Muscle of leg (tissue), 16 donors: ENCODE results near the gene SCGB1D4. TPM values are rescaled to one million over a fixed set of nuclear protein-coding genes. Genes with fewer than 3 reads are reported as not detected.
"Not testable (repeated sequence)": the region's sequence is repeated elsewhere in the genome, so short reads cannot be mapped to it uniquely, and the experiment has no call there.

Source experiments
- DNase-seq: peaks from one replicate; pipeline ENCODE4 v3.0.0; 2013
- H3K27ac ChIP-seq: one replicate; pipeline ENCODE4 v1.5.1; 2013; ENCODE audit warnings: mild to moderate bottlenecking, low read length, control low read depth
- H3K27me3 ChIP-seq: one replicate; pipeline ENCODE4 v1.6.1; 2013; ENCODE audit warnings: low read length; ENCODE audit not compliant: control insufficient read depth, insufficient read depth
- H3K36me3 ChIP-seq: one replicate; pipeline ENCODE4 v1.6.1; 2013; ENCODE audit warnings: low read length; ENCODE audit not compliant: control insufficient read depth, insufficient read depth
- H3K4me1 ChIP-seq: one replicate; pipeline ENCODE4 v1.6.1; 2013; ENCODE audit warnings: low read length; ENCODE audit not compliant: control insufficient read depth, insufficient read depth
- H3K4me3 ChIP-seq: one replicate; pipeline ENCODE4 v1.5.1; 2013; ENCODE audit warnings: low read length, control low read depth
- H3K9me3 ChIP-seq: replicated peaks from 2 replicates; pipeline ENCODE4 v1.6.1; 2013; ENCODE audit warnings: low read depth, low read length; ENCODE audit not compliant: control insufficient read depth
- WGBS: methylation state at CpG from one replicate; pipeline ENCODE4 v1.1.5; 2013; ENCODE audit warnings: missing lambda C conversion rate; ENCODE audit not compliant: insufficient coverage; 5-methylcytosine and 5-hydroxymethylcytosine counted together
- long read RNA-seq, 11 donors: transcript quantifications; one replicate each; lab custom pipeline, GENCODE V29; 2026
- polyA plus RNA-seq, 8 donors: library from polyadenylated mRNA; unstranded; fragments of 120-200 nt; gene quantifications; one replicate each; pipeline versions ENCODE4 v1.2.1 to v1.2.3, GENCODE V29; 2013; ENCODE audit warnings: inconsistent platforms in 1 of 8, low replicate concordance in 1 of 8; ENCODE audit not compliant: insufficient read length in 8 of 8, insufficient read depth in 1 of 8
- total RNA-seq: library from RNA; stranded (reverse); fragments of 120-200 nt; gene quantifications from one replicate; pipeline ENCODE4 v1.2.4, GENCODE V29; 2013

The SCGB1D4 gene, protein sequence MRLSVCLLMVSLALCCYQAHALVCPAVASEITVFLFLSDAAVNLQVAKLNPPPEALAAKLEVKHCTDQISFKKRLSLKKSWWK
- not detected for total RNA-seq
- not detected for polyA plus RNA-seq
- long read RNA-seq, donor 1: 0 reads
- long read RNA-seq, donor 2: 0 reads
- long read RNA-seq, donor 3: 0 reads
- long read RNA-seq, donor 4: 0 reads
- long read RNA-seq, donor 5: 0 reads
- long read RNA-seq, donor 6: 0 reads
- long read RNA-seq, donor 7: 0 reads
- long read RNA-seq, donor 8: 0 reads
- long read RNA-seq, donor 9: 0 reads
- long read RNA-seq, donor 10: 0 reads
- long read RNA-seq, donor 11: 0 reads

DNA sequence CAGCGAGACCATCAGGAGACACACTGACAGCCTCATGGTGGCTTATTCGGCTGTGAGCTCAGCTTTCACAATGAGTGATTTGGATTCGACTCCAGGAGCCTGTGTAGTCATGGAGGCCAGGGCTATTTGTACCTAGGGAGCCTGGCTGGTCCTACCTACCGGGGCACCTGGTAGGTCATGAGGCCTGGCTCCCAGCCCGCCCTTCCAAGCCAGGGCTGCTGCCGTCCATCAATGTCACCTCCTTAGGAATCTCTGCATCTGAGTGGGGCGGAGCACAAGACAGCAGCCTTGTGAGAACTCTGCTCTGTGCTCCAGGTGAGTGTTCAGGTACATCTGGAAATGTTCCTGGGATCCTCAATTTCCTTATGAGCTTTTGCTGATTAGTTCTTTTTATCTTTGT is at the start of gene SCGB1D4:
TSS of gene SCGB1D4 (minus strand) at position 101 of the 400 bp plus-strand sequence. CDS start at position 36, 65 bp downstream.
- WGBS: 56% methylated on average over 7 of the region's 7 CpGs

DNA sequence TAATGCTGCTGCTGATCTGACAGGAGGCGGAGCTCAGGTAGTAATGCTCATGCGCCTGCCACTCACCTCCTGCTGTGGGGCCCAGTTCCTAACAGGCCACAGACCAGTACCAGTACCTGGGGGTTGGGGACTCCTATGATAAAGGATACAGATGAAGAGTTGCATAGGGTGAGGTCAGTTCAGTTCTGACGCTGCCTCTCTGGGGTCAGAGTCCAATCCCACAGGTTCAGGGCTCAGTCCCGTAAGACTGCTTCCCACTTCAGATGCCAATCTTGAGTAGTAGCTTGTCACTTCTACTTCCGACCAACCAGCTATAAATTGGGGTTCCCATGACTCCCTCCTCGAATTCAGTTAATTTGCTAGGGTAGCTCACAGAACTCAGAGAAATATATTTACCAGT is 47.0 kb upstream of the SCGB1D4 start:
- Histone ChIP-seq H3K4me1 (no peaks in the 10 kb centered on the region), H3K36me3 (no peaks in the 10 kb centered on the region), H3K4me3 (no peak overlapping the region), H3K27me3 (no peaks in the 10 kb centered on the region), H3K27ac (no peak overlapping the region), H3K9me3 (no peaks in the 10 kb centered on the region)
- DNase-seq: no peak
- 81% methylated on average over 3 of the region's 6 CpGs for WGBS

More for the DNA sequence above, at the start of gene SCGB1D4:
- Histone ChIP-seq H3K9me3 (no peaks in the 10 kb centered on the region), H3K27me3 (peaks cover 5% of the 10 kb centered on the region), H3K27ac (no peak within 1 kb of the TSS), H3K4me3 (no peak within 1 kb of the TSS), H3K36me3 (no peaks in the 10 kb centered on the region), H3K4me1 (no peaks in the 10 kb centered on the region)
- DNase-seq: no peak

DNA sequence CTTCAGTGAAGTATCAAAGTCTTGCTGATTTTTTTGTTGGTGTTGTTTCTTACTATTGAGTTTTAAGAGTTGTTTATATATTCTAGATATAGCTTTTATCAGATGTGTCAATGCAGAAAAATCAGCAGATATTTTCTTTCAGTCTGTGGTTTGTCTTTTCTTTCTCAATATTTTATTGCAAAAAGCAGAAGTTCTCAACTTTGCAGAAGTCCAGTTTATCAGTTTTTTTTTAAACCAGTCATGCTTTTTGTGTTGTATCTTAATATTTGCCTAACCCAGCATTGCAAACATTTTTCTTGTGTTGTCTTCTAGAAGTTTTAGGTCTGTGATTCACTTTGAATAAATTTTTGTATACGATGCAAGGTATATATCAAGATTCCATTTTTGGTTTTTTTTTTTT is 45.3 kb upstream of the SCGB1D4 start:
- Histone ChIP-seq H3K4me1 (no peaks in the 10 kb centered on the region), H3K36me3 (no peaks in the 10 kb centered on the region), H3K27ac (no peak overlapping the region), H3K9me3 (no peaks in the 10 kb centered on the region), H3K27me3 (no peaks in the 10 kb centered on the region), H3K4me3 (no peak overlapping the region)
- no CpG with 5 or more reads among the region's 1 CpG for WGBS
- no peak for DNase-seq

DNA sequence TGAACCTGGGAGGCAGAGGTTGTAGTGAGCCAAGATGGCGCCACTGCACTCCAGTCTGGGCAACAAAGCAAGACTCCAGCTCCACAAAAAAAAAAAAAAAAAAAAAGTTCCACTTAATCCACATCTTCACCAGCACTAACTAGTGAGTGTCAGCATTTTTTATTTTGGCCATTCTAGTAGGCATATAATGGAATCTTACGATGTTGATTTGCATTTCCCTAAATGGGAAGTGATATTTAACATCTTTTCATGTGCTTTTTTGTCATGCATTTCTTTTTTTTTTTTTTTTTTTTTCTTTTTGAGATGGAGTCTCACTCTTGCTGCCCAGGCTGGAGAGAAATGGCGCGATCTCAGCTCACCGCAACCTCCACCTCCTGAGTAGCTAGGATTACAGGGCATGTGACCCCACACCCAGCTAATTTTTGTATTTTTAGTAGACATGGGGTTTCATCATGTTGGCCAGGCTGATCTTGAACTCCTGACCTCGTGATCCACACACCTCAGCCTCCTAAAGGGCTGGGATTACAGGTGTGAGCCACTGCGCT is 44.8 kb upstream of the SCGB1D4 start:
- H3K4me3 ChIP-seq, H3K27ac ChIP-seq, H3K27me3 ChIP-seq, H3K36me3 ChIP-seq, DNase-seq, H3K9me3 ChIP-seq, H3K4me1 ChIP-seq: not testable (repeated sequence)
- 80% methylated on average over 1 of the region's 7 CpGs for WGBS

DNA sequence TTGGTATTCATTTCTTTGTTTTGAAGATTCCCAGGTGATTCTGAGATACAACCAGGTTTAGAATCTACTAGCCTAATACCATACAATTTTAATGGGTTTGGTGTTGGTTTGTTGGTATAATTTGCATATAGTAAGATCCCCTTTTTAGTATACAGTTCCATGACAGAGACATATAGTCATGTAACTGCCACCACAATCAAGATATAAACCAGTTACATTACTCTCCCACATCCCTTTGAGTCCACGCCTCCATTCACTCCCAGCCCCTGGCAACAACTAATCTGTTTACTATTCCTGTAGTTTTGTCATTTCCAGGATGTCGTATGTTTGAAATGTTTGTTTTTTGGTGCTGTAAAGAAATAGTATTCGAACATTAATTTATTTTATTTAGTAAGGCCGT is 42.7 kb upstream of the SCGB1D4 start:
- Histone ChIP-seq H3K27ac (no peak overlapping the region), H3K9me3 (no peaks in the 10 kb centered on the region), H3K36me3 (no peaks in the 10 kb centered on the region), H3K4me3 (no peak overlapping the region), H3K27me3 (peaks cover 14% of the 10 kb centered on the region), H3K4me1 (peaks cover 5% of the 10 kb centered on the region)
- WGBS: no CpG with 5 or more reads among the region's 4 CpGs
- DNase-seq: no peak

DNA sequence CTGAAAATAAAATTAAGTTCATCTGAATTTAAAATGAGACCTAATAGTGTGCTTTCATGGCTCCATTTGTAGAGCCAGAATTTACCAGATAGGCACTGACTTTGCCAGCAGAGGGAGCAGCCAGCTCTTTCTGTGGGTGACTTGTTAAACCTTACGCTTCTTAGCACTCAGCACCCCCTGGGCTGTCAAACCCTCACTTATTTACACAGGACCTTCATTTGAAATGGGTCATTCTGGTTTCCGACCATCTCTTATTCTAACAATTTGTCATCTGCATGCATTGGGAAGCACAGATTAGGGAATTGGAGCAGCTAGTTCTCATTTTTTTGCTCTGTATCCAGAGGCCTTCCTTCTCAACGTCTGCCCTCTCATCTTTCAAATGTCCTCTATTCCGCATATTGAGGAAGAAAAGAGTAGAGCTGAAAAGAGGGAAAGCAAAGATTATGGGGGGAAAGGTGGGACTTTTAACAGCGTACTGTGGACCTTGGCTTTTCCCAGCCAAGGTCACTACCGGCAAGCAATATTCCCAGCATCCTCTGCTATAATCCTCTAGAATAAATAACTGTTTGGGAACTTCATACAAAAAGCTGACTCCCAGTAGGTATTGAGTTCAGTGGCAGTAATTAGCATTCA is 41.5 kb upstream of the SCGB1D4 start:
- H3K36me3 ChIP-seq: no peaks in the 10 kb centered on the region
- no peak overlapping the region for H3K4me3 ChIP-seq
- DNase-seq: peak; percentile 43
- H3K9me3 ChIP-seq: no peaks in the 10 kb centered on the region
- 40% methylated on average over 1 of the region's 6 CpGs for WGBS
- peaks cover 5% of the 10 kb centered on the region for H3K4me1 ChIP-seq
- no peak overlapping the region for H3K27ac ChIP-seq
- peaks cover 23% of the 10 kb centered on the region for H3K27me3 ChIP-seq

DNA sequence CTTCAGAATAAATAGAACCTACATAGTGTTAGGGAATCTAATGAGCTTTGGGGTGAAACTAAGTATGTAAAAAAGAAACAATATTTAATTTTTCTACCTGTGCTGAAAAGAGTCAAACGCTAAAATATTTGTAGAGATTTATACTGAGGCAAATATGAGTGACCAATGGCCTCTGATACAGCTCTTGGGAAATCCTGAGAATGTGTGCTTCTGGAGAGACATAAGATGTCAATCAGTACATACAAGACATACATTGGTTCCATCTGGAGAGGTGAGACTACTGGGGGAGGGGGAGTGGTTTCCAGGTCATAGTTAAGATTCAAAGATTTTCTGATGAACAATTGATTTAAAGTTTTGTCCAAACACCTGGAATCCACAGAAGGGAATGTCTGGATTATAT is 39.3 kb upstream of the SCGB1D4 start:
- H3K9me3 ChIP-seq: no peaks in the 10 kb centered on the region
- H3K4me1 ChIP-seq: peaks cover 5% of the 10 kb centered on the region
- H3K27ac ChIP-seq: no peak overlapping the region
- H3K36me3 ChIP-seq: no peaks in the 10 kb centered on the region
- peak overlapping the region; percentile 48 for H3K4me3 ChIP-seq
- no CpG with 5 or more reads among the region's 1 CpG for WGBS
- H3K27me3 ChIP-seq: peaks cover 28% of the 10 kb centered on the region
- DNase-seq: no peak

DNA sequence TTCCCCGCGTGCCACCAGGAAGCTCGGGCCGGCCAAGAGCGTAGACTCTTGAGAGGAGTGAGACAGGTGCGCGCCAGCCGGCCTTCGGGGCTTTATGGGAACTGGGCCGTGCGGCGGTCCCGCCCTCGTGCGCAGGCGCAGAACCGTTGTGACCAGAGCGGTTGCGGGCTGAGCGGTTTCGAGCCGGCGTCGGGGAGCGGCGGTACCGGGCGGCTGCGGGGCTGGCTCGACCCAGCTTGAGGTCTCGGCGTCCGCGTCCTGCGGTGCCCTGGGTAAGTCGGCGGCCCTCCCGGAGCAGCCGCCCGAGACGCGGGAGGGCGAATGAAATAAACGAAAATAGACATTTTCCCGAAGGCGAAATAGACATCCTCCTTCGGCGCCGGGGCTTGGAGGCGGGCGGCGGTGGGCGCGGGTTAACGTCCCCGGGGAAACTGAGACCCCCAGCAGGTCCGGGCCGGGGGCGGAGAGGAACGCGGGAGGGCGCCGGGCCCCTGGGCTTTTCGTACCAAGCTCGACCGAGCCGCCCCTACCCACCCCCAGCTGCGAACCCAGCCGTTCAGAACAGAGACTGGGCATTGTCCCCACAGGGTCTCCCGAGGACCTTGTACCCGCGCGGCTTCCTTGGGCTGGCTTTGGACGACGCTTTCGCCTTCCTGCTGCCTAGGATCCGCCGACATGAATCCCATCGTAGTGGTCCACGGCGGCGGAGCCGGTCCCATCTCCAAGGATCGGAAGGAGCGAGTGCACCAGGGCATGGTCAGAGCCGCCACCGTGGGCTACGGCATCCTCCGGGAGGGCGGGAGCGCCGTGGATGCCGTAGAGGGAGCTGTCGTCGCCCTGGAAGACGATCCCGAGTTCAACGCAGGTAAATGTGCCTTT is 38.7 kb upstream of the SCGB1D4 start, which contains the start of gene ASRGL1:
TSS of gene ASRGL1 (plus strand) at position 146 of the 879 bp plus-strand sequence. CDS start at position 676, 530 bp downstream.
- Histone ChIP-seq H3K27ac (no peak within 1 kb of the TSS), H3K36me3 (no peaks in the 10 kb centered on the region), H3K27me3 (peaks cover 31% of the 10 kb centered on the region), H3K4me1 (peaks cover 5% of the 10 kb centered on the region), H3K4me3 (peak within 1 kb of the TSS; percentile 48), H3K9me3 (no peaks in the 10 kb centered on the region)
- WGBS: under 1% methylated on average over 89 of the region's 98 CpGs
- DNase-seq: peak; percentile 83

DNA sequence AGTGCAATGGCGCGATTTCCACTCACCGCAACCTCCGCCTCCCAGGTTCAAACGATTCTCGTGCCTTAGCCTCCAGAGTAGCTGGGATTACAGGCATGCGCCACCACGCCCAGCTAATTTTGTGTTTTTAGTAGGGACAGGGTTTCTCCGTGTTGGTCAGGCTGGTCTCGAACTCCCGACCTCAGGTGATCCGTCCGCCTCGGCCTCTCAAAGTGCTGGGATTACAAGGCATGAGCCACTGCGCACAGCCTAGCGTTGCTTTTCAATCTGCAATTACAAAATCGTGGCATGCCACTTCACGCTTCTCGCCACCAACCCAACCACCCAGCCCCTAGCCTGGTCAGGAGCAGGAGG is 38.1 kb upstream of the SCGB1D4 start:
- Histone ChIP-seq H3K4me3 (peak overlapping the region; percentile 48), H3K27me3 (peaks cover 34% of the 10 kb centered on the region)
- DNase-seq, H3K9me3 ChIP-seq, H3K4me1 ChIP-seq, H3K36me3 ChIP-seq, H3K27ac ChIP-seq: not testable (repeated sequence)
- whole genome bisulfite sequencing: 54% methylated on average over 18 of the region's 19 CpGs

DNA sequence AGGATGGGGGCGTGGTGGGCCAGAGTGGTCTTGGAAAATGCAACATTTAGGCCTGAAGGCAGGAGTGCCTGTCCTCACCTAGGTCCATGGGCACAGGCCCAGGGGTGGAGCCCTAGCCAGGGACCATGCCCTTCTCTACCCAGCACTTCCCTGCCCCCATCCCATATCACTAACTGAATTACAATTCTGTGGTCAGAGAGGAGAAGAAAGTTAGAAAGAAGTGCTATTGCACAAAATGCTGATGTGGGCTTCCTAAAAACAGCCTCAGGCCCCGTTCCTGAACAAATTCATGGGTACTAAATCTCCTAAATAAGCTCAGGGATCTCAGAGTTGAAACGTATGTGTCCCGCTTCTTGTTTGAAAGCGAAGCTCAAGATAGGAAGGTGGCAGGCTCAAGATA is 34.9 kb upstream of the SCGB1D4 start:
- peaks cover 5% of the 10 kb centered on the region for H3K4me1 ChIP-seq
- H3K27ac ChIP-seq: no peak overlapping the region
- H3K27me3 ChIP-seq: peaks cover 34% of the 10 kb centered on the region
- no peak for DNase-seq
- WGBS: 60% methylated on average over 1 of the region's 5 CpGs
- H3K4me3 ChIP-seq: no peak overlapping the region
- no peaks in the 10 kb centered on the region for H3K36me3 ChIP-seq
- H3K9me3 ChIP-seq: no peaks in the 10 kb centered on the region
